Ovary (tissue), 9 donors: ENCODE measurements around the gene CAPRIN1. TPM values are rescaled to one million over a fixed set of nuclear protein-coding genes. Genes with fewer than 3 reads are reported as not detected.
"Not testable (repeated sequence)": the region's sequence is repeated elsewhere in the genome, so short reads cannot be mapped to it uniquely, and the experiment has no call there.

Source experiments
- DNase-seq, 5 donors: peaks; one replicate each; pipeline ENCODE4 v3.0.0-alpha.2; 2019 to 2020
- H3K27ac ChIP-seq, 2 donors: fragments of 200-600 bp; one replicate each; pipeline versions ENCODE4 v1.5.1 to v1.8.0; 2019 to 2022
- H3K27me3 ChIP-seq: fragments of 200-600 bp; one replicate; pipeline ENCODE4 v1.8.0; 2022
- H3K36me3 ChIP-seq: fragments of 200-600 bp; sonication (generic); one replicate; pipeline ENCODE4 v1.5.1; 2019
- H3K4me1 ChIP-seq: one replicate; pipeline ENCODE4 v1.8.1; 2013; ENCODE audit warnings: mild to moderate bottlenecking, moderate library complexity; ENCODE audit not compliant: insufficient read depth
- H3K4me3 ChIP-seq: fragments of 200-600 bp; sonication (generic); one replicate; pipeline ENCODE4 v1.5.1; 2017
- H3K9me3 ChIP-seq, 2 donors: fragments of 200-600 bp in 1 of 2; sonication (generic) in 1 of 2; one replicate each; pipeline versions ENCODE4 v1.5.1 to v1.8.1; 2013 to 2019; ENCODE audit warnings: mild to moderate bottlenecking in 1 of 2, moderate library complexity in 1 of 2
- EP300 ChIP-seq: sonication (generic); formaldehyde crosslinking; IDR thresholded peaks from one replicate; pipeline ENCODE4 v1.6.1; 2017; ENCODE audit warnings: antibody characterized with exemption
- POLR2A ChIP-seq: fragments of 450-650 bp; IDR thresholded peaks from one replicate; pipeline ENCODE4 v1.6.1; 2017; ENCODE audit warnings: antibody characterized with exemption, mild to moderate bottlenecking, moderate library complexity
- WGBS, 3 donors: extraction: QIAGEN DNeasy Blood & Tissue Kit in 1 of 3; methylation state at CpG; one replicate each; pipeline versions ENCODE4 v1.1.5 to v1.1.7; 2013 to 2017; 5-methylcytosine and 5-hydroxymethylcytosine counted together
- intact Hi-C, 4 donors: fragments of 100-400 bp; cut with DNase I; formaldehyde crosslinking; loops; one replicate each; pipeline versions ENCODE4 v1.11.0 to v1.15.1; 2022 to 2023
- polyA plus RNA-seq, 2 donors: library from polyadenylated mRNA; stranded (reverse); fragments of 200-250 nt in 1 of 2; fragments of 350-450 nt in 1 of 2; fragmentation: Illumina TruSeq in 1 of 2; extraction: RNeasy Lipid Tissue Mini Kit (QIAGEN cat#74804) in 1 of 2; gene quantifications; one replicate each; pipeline ENCODE4 v1.2.3, GENCODE V29; 2013 to 2014
- total RNA-seq, 7 donors: library from RNA; depleted of rRNA in 2 of 7; stranded (reverse); fragments of >200 nt in 2 of 7; fragmentation: NEBNext Ultra II Directional in 3 of 7; extraction: Animal tissue kit (Norgen Biotek cat#: 25700) in 3 of 7; gene quantifications; one replicate each; pipeline versions ENCODE4 v1.1.0 to v1.2.4, GENCODE V29; 2016 to 2023
- TF ChIP-seq, protein P1 (sequence below), 3 donors: fragments of 450-650 bp in 2 of 3; fragments of 200-600 bp in 1 of 3; IDR thresholded peaks; one replicate each; pipeline versions ENCODE4 v1.5.1 to v1.8.0; 2016 to 2022; ENCODE audit warnings: antibody characterized with exemption in 3 of 3, mild to moderate bottlenecking in 1 of 3
- donor health status: DM: no; HTN: no; CAD: no; lungs with moderate emphysema.
- donor health status: DM: no; HTN: no; CAD: no.
- donor health status: Bipolar disorder and iron deficiency.
- donor health status: DM: yes; HTN: yes; CAD: no.
- donor health status: DM: no; HTN: no; CAD: no.
- donor health status: DM: yes; HTN: yes; CAD: no.

CAPRIN1 gene
- total and polyA plus RNA-seq, 9 donors, result 74.2 to 214 (median 160) TPM

GRCh38 chr11:34052608-34053160 lies 1.2 kb downstream of the CAPRIN1 start:
- 0% methylated on average over 36 to 40 of the region's 40 CpGs for WGBS, 3 donors
- no peak for TF ChIP-seq EP300
- no peak for TF ChIP-seq POLR2A
- TF ChIP-seq, protein P1, sequence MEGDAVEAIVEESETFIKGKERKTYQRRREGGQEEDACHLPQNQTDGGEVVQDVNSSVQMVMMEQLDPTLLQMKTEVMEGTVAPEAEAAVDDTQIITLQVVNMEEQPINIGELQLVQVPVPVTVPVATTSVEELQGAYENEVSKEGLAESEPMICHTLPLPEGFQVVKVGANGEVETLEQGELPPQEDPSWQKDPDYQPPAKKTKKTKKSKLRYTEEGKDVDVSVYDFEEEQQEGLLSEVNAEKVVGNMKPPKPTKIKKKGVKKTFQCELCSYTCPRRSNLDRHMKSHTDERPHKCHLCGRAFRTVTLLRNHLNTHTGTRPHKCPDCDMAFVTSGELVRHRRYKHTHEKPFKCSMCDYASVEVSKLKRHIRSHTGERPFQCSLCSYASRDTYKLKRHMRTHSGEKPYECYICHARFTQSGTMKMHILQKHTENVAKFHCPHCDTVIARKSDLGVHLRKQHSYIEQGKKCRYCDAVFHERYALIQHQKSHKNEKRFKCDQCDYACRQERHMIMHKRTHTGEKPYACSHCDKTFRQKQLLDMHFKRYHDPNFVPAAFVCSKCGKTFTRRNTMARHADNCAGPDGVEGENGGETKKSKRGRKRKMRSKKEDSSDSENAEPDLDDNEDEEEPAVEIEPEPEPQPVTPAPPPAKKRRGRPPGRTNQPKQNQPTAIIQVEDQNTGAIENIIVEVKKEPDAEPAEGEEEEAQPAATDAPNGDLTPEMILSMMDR (IDR thresholded peaks at IDR 0.05), result no peak
- intact Hi-C loops, result loop anchor here (5.0 to 10.0 kb wide), 4 partner anchors 52 to 305 kb away; partner anchors contain the start of genes NAT10 (in 4 of the 4) and ABTB2 (in 1 of the 4)
- Histone ChIP-seq H3K4me1 (peaks cover 5% of the 10 kb centered on the region), H3K36me3 (no peaks in the 10 kb centered on the region), H3K27ac (peak overlapping the region; percentile 86 to 99), H3K4me3 (peak overlapping the region; percentile 97), H3K9me3 (no peaks in the 10 kb centered on the region), H3K27me3 (no peaks in the 10 kb centered on the region)
- DNase-seq, result peak in 4 of 5 donors; percentile 23 to 54 (median 50)

- TF ChIP-seq EP300, result no peak
- TF ChIP-seq POLR2A, result no peak
- TF ChIP-seq, protein P1 (IDR thresholded peaks at IDR 0.05), result no peak
- peak; percentile 52 to 77 (median 68) for DNase-seq
- Histone ChIP-seq H3K36me3 (no peaks in the 10 kb centered on the region), H3K27me3 (no peaks in the 10 kb centered on the region), H3K27ac (peak overlapping the region; percentile 86 to 99), H3K9me3 (no peaks in the 10 kb centered on the region), H3K4me1 (peaks cover 5% of the 10 kb centered on the region), H3K4me3 (peak overlapping the region; percentile 97)
- intact Hi-C loops, result loop anchor here (5.0 to 10.0 kb wide), 4 partner anchors 52 to 304 kb away; partner anchors contain the start of genes NAT10 (in 4 of the 4) and ABTB2 (in 1 of the 4)
- WGBS, 3 donors, result 0 to 1% (median 1%) methylated on average over 24 of the region's 24 CpGs
Measured at GRCh38 chr11:34053161-34053686, 1.7 kb downstream of the CAPRIN1 start.

- intact Hi-C loops, result loop anchor here (5.0 to 10.0 kb wide), 4 partner anchors 50 to 303 kb away; partner anchors contain the start of genes NAT10 (in 4 of the 4) and ABTB2 (in 1 of the 4)
- H3K27ac ChIP-seq, DNase-seq, H3K27me3 ChIP-seq, H3K4me3 ChIP-seq, H3K9me3 ChIP-seq, H3K4me1 ChIP-seq, H3K36me3 ChIP-seq: not testable (repeated sequence)
- WGBS, 3 donors, result 62 to 78% (median 68%) methylated on average over 11 of the region's 11 CpGs
Measured at GRCh38 chr11:34054351-34054750, 2.8 kb downstream of the CAPRIN1 start.

DNA sequence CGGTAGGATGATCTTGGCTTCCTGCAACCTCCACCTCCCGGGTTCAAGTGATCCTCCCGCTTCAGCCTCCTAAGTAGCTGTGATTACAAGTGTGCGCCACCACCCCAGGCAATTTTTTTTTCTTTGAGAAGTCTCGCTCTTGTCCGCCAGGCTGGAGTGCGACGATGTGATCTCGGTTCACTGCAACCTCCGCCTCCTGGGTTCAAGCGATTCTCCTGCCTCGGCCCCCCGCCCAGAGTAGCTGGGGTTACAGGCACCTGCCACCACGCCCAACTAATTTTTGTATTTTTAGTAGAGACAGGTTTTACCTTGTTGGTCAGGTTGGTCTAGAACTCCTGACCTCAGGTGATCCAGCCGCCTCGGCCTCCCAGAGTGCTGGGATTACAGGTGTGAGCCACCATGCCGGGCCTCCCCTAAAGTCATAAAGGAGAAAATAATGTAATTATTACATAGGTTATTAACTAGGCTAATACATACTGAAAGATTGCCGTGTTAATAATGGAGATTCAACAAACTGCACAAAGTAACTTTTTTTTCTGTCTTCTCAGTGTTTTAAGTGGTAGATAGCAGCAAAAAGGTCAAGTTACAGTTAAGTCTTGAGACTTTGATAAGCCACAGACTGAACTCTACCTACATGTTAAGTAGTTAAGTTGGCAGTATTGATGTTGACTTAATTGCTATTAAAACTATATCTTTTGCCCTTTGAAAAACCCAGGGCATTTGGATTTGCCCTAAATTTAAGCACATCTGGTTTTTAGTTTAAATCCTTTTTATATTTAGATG lies 3.9 kb downstream of the CAPRIN1 start:
- Histone ChIP-seq H3K4me3 (no peak overlapping the region), H3K27ac (no peak overlapping the region), H3K27me3 (no peaks in the 10 kb centered on the region), H3K4me1 (peaks cover 7% of the 10 kb centered on the region), H3K9me3 (no peaks in the 10 kb centered on the region), H3K36me3 (no peaks in the 10 kb centered on the region)
- DNase-seq, result no peak
- WGBS, 3 donors, result 88 to 91% (median 90%) methylated on average over 18 of the region's 18 CpGs
- no peak for TF ChIP-seq POLR2A
- TF ChIP-seq, protein P1 (IDR thresholded peaks at IDR 0.05), result no peak
- no peak for TF ChIP-seq EP300
- intact Hi-C loops, result loop anchor here in 3 of 4 donors (10.0 kb wide), 2 partner anchors 49 to 219 kb away; partner anchors contain the start of gene NAT10 (in 2 of the 3)
